Panc1 (cell line): ENCODE data around the gene UAP1L1.

Experiments
- CTCF ChIP-seq: fragments of 450-650 bp; IDR thresholded peaks from 2 replicates; pipeline ENCODE4 v1.5.1; 2017; ENCODE audit warnings: mild to moderate bottlenecking
- POLR2AphosphoS5 ChIP-seq: IDR thresholded peaks from 2 replicates; pipeline ENCODE4 v1.6.1; 2012; ENCODE audit warnings: mild to moderate bottlenecking, low read depth, low read length, moderate library complexity
- TCF7L2 ChIP-seq: IDR thresholded peaks from 2 replicates; pipeline ENCODE4 v1.6.1; 2011; ENCODE audit warnings: mild to moderate bottlenecking, low read depth, low read length, inconsistent platforms
- TF ChIP-seq, protein P1 (sequence below), 2 experiments: IDR thresholded peaks; 2 replicates each; pipeline ENCODE4 v1.6.1; 2011 to 2012; ENCODE audit warnings: low read depth in 2 of 2, control low read depth in 1 of 2, low read length in 1 of 2, mild to moderate bottlenecking in 1 of 2, moderate library complexity in 1 of 2; ENCODE audit not compliant: insufficient read depth in 1 of 2

- no peak for TF ChIP-seq CTCF
- TF ChIP-seq, protein P1, sequence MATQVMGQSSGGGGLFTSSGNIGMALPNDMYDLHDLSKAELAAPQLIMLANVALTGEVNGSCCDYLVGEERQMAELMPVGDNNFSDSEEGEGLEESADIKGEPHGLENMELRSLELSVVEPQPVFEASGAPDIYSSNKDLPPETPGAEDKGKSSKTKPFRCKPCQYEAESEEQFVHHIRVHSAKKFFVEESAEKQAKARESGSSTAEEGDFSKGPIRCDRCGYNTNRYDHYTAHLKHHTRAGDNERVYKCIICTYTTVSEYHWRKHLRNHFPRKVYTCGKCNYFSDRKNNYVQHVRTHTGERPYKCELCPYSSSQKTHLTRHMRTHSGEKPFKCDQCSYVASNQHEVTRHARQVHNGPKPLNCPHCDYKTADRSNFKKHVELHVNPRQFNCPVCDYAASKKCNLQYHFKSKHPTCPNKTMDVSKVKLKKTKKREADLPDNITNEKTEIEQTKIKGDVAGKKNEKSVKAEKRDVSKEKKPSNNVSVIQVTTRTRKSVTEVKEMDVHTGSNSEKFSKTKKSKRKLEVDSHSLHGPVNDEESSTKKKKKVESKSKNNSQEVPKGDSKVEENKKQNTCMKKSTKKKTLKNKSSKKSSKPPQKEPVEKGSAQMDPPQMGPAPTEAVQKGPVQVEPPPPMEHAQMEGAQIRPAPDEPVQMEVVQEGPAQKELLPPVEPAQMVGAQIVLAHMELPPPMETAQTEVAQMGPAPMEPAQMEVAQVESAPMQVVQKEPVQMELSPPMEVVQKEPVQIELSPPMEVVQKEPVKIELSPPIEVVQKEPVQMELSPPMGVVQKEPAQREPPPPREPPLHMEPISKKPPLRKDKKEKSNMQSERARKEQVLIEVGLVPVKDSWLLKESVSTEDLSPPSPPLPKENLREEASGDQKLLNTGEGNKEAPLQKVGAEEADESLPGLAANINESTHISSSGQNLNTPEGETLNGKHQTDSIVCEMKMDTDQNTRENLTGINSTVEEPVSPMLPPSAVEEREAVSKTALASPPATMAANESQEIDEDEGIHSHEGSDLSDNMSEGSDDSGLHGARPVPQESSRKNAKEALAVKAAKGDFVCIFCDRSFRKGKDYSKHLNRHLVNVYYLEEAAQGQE (IDR thresholded peaks at IDR 0.05; ENCODE audit: insufficient read depth in 1 of 2, low read depth in 2 of 2, low read length in 1 of 2): no peak
- TF ChIP-seq POLR2AphosphoS5: no peak
- no peak for TF ChIP-seq TCF7L2
Measured at GRCh38 chr9:137044502-137045177, 32.7 kb upstream of the UAP1L1 start.
